CD4-positive, alpha-beta T cell treated with Interleukin-17A for 1 hour (primary cell): ENCODE data around the gene CCDC185.
A peak's percentile ranks its signal among the peaks of the same experiment; 100 is the strongest.
"Not testable (repeated sequence)": the region's sequence is repeated elsewhere in the genome, so short reads cannot be mapped to it uniquely, and the experiment has no call there.

ENCODE experiments used
- DNase-seq: peaks from one replicate; pipeline ENCODE4 v3.0.0-alpha.2; 2020

Gene CCDC185

GRCh38 chr1:223394706-223395105 lies 1.5 kb downstream of the CCDC185 start:
- no peak for DNase-seq

GRCh38 chr1:223399393-223399792 lies 6.2 kb downstream of the CCDC185 start:
- not testable (repeated sequence) for DNase-seq

GRCh38 chr1:223401873-223402789 lies 8.9 kb downstream of the CCDC185 start:
- DNase-seq, result no peak

- no peak for DNase-seq
Observed at GRCh38 chr1:223402790-223403142, 9.6 kb downstream of the CCDC185 start.

GRCh38 chr1:223403184-223403815 lies 10.1 kb downstream of the CCDC185 start:
- DNase-seq, result no peak

GRCh38 chr1:223405507-223405906 lies 12.3 kb downstream of the CCDC185 start:
- DNase-seq, result peak; percentile 16

GRCh38 chr1:223410036-223410435 lies 16.8 kb downstream of the CCDC185 start:
- DNase-seq, result no peak

GRCh38 chr1:223411309-223411708 lies 18.1 kb downstream of the CCDC185 start:
- DNase-seq, result no peak

GRCh38 chr1:223411710-223412109 lies 18.5 kb downstream of the CCDC185 start:
- no peak for DNase-seq

- no peak for DNase-seq
Observed at GRCh38 chr1:223413216-223413615, 20.0 kb downstream of the CCDC185 start.

GRCh38 chr1:223417444-223417843 lies 24.2 kb downstream of the CCDC185 start:
- no peak for DNase-seq

- no peak for DNase-seq
Observed at GRCh38 chr1:223417903-223418663, 24.9 kb downstream of the CCDC185 start.

- DNase-seq, result no peak
Observed at GRCh38 chr1:223419115-223419514, 25.9 kb downstream of the CCDC185 start.

GRCh38 chr1:223419561-223419960 lies 26.3 kb downstream of the CCDC185 start:
- DNase-seq, result no peak

GRCh38 chr1:223421025-223421424 lies 27.8 kb downstream of the CCDC185 start:
- DNase-seq, result no peak

- no peak for DNase-seq
Observed at GRCh38 chr1:223421676-223422075, 28.5 kb downstream of the CCDC185 start.

GRCh38 chr1:223422911-223423310 lies 29.7 kb downstream of the CCDC185 start:
- DNase-seq, result no peak

- DNase-seq, result no peak
Observed at GRCh38 chr1:223423641-223424233, 30.5 kb downstream of the CCDC185 start.

- DNase-seq, result no peak
Observed at GRCh38 chr1:223425550-223425949, 32.3 kb downstream of the CCDC185 start.

GRCh38 chr1:223426936-223427335 lies 33.7 kb downstream of the CCDC185 start:
- no peak for DNase-seq

GRCh38 chr1:223429313-223429731 lies 36.1 kb downstream of the CCDC185 start:
- no peak for DNase-seq

- DNase-seq, result no peak
Observed at GRCh38 chr1:223429821-223430220, 36.6 kb downstream of the CCDC185 start.

GRCh38 chr1:223430236-223430635 lies 37.0 kb downstream of the CCDC185 start:
- DNase-seq, result no peak
